ENCODE data around the gene P2RY14. TPM values are rescaled to one million over a fixed set of nuclear protein-coding genes. Genes with fewer than 3 reads are reported as not detected.

Gene P2RY14
- total and polyA plus RNA-seq, 8 donors = 1.7 to 43.2 (median 9.2) TPM

- WGBS, 5 donors = 88 to 93% (median 90%) methylated on average over 6 of the region's 6 CpGs
- Histone ChIP-seq H3K36me3 (no peaks in the 10 kb centered on the region), H3K27me3 (no peaks in the 10 kb centered on the region), H3K27ac (peak overlapping the region in 1 of 5 donors; percentile 48), H3K4me3 (no peak overlapping the region), H3K4me1 (peaks cover 0 to under 1% (median 0%) of the 10 kb centered on the region in 4 donors), H3K9me3 (no peaks in the 10 kb centered on the region)
- DNase-seq = no peak
- no peak for TF ChIP-seq CTCF (IDR thresholded peaks at IDR 0.05)
- TF ChIP-seq POLR2A (IDR thresholded peaks at IDR 0.05) = no peak
- TF ChIP-seq POLR2AphosphoS5 (IDR thresholded peaks at IDR 0.05) = no peak
- intact Hi-C loops (cut with DNase I; ENCODE audit: low total_unique reads) = no loop called here
Measured at GRCh38 chr3:151205482-151205881, 72.9 kb downstream of the P2RY14 start.

GRCh38 chr3:151204530-151205402, 73.6 kb downstream of the P2RY14 start:
- TF ChIP-seq CTCF (IDR thresholded peaks at IDR 0.05) (no peak), POLR2A (IDR thresholded peaks at IDR 0.05) (no peak), POLR2AphosphoS5 (IDR thresholded peaks at IDR 0.05) (no peak), EP300 (IDR thresholded peaks at IDR 0.05) (no peak)
- intact Hi-C loops (cut with DNase I; ENCODE audit: low total_unique reads) = no loop called here
- no peaks in the 10 kb centered on the region for H3K36me3 ChIP-seq
- no peak for DNase-seq
- no peak overlapping the region for H3K4me3 ChIP-seq
- H3K27ac ChIP-seq = peak overlapping the region in 1 of 5 donors; percentile 48
- WGBS, 5 donors = 66 to 85% (median 77%) methylated on average over 3 of the region's 3 CpGs
- H3K27me3 ChIP-seq = no peaks in the 10 kb centered on the region
- no peaks in the 10 kb centered on the region for H3K9me3 ChIP-seq
- H3K4me1 ChIP-seq = no peaks in the 10 kb centered on the region

DNA sequence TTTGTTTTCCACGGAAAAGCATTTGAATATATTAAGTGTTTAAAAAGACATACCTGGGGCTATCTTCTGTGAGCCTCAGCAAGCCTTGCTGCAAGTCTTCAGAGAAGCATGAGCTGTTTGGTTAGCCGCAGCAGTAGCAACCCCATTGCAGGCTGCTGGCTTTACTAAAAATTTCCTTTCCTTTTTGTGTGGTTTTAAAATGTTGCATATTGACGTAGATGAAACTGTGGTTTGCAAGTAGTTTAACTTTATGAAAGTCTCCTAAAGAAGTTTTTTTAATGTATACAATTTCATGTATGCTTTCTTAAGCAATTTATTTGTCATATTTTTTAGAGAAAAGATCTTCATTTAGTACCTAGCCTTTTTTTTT, 75.3 kb downstream of the P2RY14 start, which contains the start of gene GPR171:
GPR171 (minus strand) TSS at position 166 of the 370 bp plus-strand sequence. CDS start 3,830 bp downstream, outside the sequence.
- Histone ChIP-seq H3K9me3 (no peaks in the 10 kb centered on the region), H3K4me3 (peak within 1 kb of the TSS in 2 of 4 donors; percentile 7 to 21), H3K27me3 (no peaks in the 10 kb centered on the region), H3K4me1 (no peaks in the 10 kb centered on the region), H3K27ac (peak within 1 kb of the TSS in 4 of 5 donors; percentile 43 to 61 (median 48)), H3K36me3 (no peaks in the 10 kb centered on the region)
- intact Hi-C loops (cut with DNase I; ENCODE audit: low total_unique reads) = no loop called here
- 82 to 90% (median 85%) methylated on average over 3 of the region's 3 CpGs for WGBS, 5 donors
- peak in 1 of 2 donors; percentile 58 for DNase-seq
- TF ChIP-seq CTCF (IDR thresholded peaks at IDR 0.05) = no peak
- no peak for TF ChIP-seq POLR2A (IDR thresholded peaks at IDR 0.05)
- peak in 2 of 3 donors; percentile 38 to 68 for TF ChIP-seq POLR2AphosphoS5 (IDR thresholded peaks at IDR 0.05)

DNA sequence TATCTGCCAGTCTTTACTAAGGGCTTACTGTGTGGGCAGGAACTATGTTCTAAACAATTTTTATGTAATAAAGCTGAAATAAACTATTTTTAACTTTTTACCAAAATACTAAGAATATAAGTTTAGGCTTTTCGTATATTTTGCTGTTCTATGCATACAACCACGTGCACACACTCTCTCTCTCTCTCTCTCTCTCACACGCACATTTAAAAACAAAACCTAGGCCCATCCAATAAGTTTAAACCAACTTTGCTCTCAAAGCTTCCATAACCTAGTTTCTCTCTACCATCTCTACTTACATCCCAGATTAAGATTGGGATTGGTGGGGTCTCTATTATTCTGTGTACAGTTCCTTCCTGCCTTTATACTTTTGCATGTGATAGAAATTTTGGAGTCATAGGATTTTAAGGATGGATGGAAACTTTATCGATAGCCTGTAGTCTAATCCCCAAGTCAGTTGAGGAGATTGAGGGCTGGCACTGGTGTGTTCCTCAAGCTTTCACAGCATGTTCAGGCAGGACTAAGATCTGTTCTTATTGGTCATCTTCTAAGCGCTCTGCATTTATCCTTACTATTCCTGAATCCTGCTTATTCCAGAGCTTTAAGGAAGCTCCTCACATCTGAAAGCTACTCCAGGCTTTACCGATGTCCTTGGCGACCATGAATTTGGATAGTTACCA, 77.2 kb downstream of the P2RY14 start:
- peak overlapping the region in 1 of 4 donors; percentile 12 for H3K4me3 ChIP-seq
- H3K27ac ChIP-seq = peak overlapping the region in 4 of 5 donors; percentile 0 to 43 (median 10)
- intact Hi-C loops (cut with DNase I; ENCODE audit: low total_unique reads) = no loop called here
- TF ChIP-seq EP300 (IDR thresholded peaks at IDR 0.05) (no peak), POLR2A (IDR thresholded peaks at IDR 0.05) (no peak)
- no peaks in the 10 kb centered on the region for H3K27me3 ChIP-seq
- DNase-seq = no peak
- H3K4me1 ChIP-seq = no peaks in the 10 kb centered on the region
- no peaks in the 10 kb centered on the region for H3K9me3 ChIP-seq
- H3K36me3 ChIP-seq = no peaks in the 10 kb centered on the region
- 86 to 92% (median 90%) methylated on average over 7 of the region's 7 CpGs for WGBS, 5 donors

All from stomach (tissue), 9 donors.